ENCODE results near the gene ATP6V0C.

Gene ATP6V0C

DNA sequence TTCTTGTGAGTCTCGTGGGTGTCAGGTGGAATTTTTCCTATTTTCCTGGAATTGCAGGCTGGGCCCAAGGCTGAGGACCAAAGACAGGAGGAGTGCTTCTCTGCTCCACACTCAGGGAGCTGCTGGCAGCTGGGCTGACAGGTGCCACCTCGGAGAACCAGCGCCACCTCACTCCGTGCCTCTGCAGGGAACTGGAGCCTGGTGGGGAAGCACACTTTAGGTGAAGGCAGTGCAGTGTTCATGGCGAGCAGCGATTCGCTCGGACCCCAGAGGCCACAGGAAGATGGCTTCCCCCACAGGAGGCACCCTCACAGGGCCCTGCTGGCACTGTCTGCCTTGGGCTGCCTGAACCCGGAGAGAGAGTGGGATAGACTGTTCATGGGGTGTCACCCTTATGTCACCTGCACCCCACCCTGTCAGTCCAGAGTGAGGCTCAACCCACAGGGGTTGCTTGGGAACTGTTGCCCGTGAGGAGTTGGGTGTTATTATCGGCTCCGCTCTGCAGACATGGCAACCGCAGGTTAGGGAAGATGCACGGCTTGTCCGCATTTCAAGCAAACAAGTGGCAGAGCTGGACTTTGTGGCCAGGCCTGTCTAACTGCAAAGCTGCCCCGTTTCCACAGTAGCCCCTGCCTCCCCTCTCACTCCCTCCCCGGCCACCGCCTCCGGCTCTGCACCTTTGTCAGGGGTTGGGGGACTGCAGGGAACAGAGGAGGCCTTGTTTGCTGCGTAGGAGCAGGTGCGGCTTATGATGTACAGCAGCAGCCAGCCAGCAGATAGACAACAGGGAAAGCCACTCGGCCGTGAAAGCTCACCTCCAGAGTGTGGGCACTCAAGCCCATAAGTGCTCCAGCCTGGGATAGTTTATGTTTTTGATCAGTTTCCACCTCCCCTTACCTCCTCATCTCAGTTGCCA is 23.3 kb upstream of the ATP6V0C start:
- DNase-seq (ENCODE audit: low read depth in 2 of 2): no peak

GRCh38 chr16:2492292-2492691 is 21.5 kb upstream of the ATP6V0C start:
- no peak for DNase-seq (ENCODE audit: low read depth in 2 of 2)

GRCh38 chr16:2493605-2494004 is 20.1 kb upstream of the ATP6V0C start:
- DNase-seq (ENCODE audit: low read depth in 2 of 2): no peak

DNA sequence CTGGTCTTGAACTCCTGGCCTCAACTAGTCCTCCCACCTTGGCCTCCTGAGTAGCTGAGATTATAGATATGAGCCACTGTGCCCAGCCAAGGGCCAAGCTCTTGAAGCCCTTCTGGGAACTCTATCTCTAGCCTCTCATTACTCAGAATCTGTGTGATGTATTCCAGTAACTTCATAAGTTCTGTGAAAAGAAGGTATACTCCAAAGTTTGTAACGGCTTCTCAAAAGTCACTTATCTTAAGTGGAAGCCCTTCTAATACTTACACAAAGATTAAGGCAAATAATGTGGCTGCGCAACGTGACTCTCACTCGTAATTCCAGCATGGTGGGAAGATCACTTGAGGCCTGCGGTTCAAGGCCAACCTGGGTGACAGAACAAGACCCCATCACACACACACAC is 19.1 kb upstream of the ATP6V0C start:
- DNase-seq (ENCODE audit: low read depth in 2 of 2): no peak

DNA sequence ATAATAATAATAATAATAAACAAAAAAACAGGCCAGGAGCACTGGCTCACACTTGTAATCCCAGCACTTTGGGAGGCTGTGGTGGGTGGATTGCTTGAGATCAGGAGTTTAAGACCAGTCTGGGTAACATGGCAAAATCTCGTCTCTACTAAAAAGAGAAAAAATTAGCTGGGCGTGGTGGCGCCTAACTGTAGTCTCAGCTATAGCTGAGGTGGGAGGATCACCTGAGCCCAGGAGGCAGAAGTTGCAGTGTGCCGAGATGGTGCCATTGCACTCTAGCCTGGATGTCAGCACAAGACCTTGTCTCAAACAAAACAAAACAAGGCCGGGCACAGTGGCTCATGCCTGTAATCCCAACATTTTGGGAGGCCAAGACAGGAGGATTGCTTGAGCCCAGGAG is 18.7 kb upstream of the ATP6V0C start:
- no peak for DNase-seq (ENCODE audit: low read depth in 2 of 2)

- DNase-seq (ENCODE audit: low read depth in 2 of 2): no peak
Observed at GRCh38 chr16:2496223-2497115, 17.3 kb upstream of the ATP6V0C start.

- no peak for DNase-seq (ENCODE audit: low read depth in 2 of 2)
Observed at GRCh38 chr16:2497116-2497630, 16.6 kb upstream of the ATP6V0C start.

DNA sequence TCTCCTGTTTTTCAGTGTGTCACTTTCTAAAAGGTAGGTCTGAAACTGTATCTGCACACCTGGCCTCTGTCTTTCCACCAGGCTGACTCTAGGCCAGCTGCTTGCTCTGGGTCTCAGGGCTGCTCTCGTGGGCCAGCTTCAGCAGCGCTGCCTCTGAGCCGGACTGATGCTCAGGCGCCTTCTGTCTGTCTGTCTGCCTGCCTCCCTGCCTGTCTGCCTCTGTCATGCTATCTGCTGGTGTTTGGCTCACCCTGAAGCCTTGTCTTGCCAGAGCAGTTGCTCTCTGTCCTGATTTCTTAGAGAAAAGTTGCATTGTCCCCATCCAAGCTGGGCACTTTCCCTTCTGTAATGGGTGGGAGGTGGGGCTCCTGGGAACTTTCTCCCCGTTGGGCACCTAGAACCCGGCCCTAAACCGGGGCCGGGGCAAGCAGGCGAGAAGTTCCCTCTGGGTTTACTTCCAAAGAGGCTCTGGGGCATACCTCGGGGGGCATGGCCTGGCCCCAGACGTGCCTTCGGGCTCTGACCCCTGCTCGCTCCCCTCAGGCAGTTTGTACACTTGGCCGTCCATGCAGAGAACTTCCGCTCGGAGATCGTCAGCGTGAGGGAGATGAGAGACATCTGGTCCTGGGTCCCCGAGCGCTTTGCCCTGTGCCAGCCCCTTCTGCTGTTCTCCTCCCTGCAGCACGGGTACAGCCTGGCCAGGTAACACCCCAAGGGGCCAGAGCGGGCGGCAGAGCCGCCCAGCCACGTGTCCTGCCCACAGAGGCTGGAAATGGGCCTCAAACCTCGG is 15.9 kb upstream of the ATP6V0C start:
- no peak for DNase-seq (ENCODE audit: low read depth in 2 of 2)

- DNase-seq (ENCODE audit: low read depth in 2 of 2): no peak
Observed at GRCh38 chr16:2498531-2499253, 15.1 kb upstream of the ATP6V0C start.

DNA sequence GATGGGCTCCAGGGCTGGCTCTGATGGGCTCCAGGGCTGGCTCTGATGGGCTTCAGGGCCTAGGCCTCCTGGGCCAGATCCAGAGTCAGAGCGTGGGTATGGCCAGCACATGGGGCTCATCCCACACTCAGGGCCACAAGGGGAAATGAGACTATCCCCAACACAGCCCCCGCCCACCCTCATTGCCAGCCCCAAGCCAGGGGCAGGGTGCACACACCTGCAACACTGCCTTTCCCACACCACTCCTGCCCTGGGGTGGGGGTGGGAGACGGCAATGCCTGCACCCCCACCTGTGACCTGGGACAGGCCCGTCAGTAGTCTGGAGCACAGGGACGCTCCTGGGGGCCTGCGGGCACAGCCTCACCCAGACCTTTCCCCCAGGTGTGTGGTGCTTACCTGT is 14.3 kb upstream of the ATP6V0C start:
- no peak for DNase-seq (ENCODE audit: low read depth in 2 of 2)

GRCh38 chr16:2499890-2500429 is 13.8 kb upstream of the ATP6V0C start:
- DNase-seq (ENCODE audit: low read depth in 2 of 2): no peak

DNA sequence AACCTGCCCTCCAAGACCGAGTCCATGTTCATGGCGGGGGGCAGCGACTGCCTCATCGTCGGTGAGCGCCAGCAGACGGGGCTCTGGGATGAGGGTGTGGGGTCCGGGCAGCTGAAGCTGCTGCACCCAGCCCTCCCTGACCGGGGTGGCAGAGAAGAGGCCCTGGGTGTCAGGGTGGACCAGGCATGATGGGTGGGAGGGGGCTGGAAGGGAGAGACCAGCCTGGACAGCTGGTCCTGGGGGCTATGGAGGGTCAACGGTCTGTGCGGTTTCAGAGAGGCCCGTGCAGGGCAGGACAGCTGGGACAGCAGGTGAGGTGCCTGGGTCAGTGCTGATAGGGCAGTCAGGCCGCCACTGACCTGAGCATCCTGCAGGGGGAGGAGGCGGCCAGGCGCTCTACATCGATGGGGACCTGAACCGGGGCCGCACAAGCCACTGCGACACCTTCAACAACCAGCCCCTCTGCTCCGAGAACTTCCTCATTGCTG is 13.3 kb upstream of the ATP6V0C start:
- no peak for DNase-seq (ENCODE audit: low read depth in 2 of 2)

DNA sequence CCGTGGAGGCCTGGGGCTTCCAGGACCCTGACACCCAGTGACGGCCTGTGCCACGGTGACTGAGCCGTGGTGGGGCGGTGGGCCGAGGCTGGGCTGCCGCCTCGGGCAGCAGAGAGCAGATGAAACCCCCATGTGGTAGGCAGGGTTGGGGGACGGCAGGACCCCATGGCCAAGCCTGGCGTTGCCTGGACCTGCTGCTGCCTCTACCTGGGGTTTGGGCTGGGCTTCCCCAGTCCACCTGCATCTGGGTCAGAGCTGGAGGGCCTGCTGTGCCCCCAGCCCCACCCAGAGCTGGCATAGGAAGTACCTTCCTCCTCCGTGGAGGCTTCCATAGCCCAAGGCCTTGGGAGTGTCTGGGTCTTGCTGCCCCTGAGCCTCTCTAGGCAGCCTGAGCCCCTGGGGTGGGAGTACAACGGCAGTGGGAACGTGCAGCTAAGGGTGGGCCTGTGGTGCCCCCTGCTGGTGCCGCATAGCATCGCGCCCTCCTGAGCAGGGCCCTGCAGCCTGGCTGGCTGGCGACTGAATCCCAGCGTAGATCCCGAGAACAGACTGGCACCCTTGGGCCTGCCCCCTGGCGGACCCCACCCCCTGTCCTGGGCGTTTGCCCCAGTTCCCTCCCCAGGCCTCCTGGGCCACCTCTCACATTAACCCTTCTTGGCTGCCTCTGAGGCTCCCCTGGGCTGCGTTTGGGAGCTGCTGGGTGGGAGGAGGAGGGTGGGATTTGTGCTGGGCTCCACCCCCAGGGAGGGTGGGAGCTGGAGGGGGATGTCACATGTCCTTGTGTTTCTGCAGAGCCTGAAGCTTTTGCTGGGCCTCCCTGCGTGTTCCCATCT is 12.6 kb upstream of the ATP6V0C start:
- DNase-seq (ENCODE audit: low read depth in 2 of 2): peak; percentile 69 to 70

- no peak for DNase-seq (ENCODE audit: low read depth in 2 of 2)
Observed at GRCh38 chr16:2501946-2502895, 11.5 kb upstream of the ATP6V0C start.

DNA sequence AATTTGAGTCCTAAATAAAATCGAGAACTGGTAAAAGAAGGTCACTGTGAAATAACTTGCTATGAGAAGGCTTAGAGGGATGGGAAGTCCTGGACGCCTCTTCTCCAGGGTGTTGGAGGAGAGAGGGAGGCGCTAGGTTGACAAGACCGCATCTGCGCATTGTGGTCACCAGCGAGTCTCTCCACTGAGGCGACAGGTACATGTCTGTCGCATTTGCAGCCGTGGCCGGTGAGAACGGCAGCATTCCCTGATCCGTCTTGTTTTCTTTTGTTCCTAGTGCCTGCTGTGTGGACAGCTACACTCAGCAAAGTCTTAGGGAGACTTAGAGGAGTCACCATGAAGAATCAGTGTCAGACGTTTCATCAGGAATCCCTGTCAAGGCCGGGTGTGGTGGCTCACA is 8.1 kb upstream of the ATP6V0C start:
- DNase-seq (ENCODE audit: low read depth in 2 of 2): no peak

GRCh38 chr16:2507052-2507659 is 6.6 kb upstream of the ATP6V0C start:
- DNase-seq (ENCODE audit: low read depth in 2 of 2): no peak

GRCh38 chr16:2507665-2508064 is 6.1 kb upstream of the ATP6V0C start:
- DNase-seq (ENCODE audit: low read depth in 2 of 2): no peak

All from activated CD4-positive, alpha-beta T cell treated with anti-CD3 and anti-CD28 coated beads for 24 hours (primary cell).